HL-60 (cell line): ENCODE measurements around the gene CCM2L.

Experiments
- DNase-seq, 2 experiments: peaks; one replicate each; pipeline ENCODE4 v3.0.0-alpha.2; 2010 to 2020; ENCODE audit warnings: low read depth in 1 of 2, low spot score in 1 of 2
- H3K27ac ChIP-seq: fragments of 250-450 bp; sonication (Bioruptor Pico); replicated peaks from 2 replicates; pipeline ENCODE4 v1.5.1; 2020; ENCODE audit warnings: mild to moderate bottlenecking, moderate library complexity
- H3K27me3 ChIP-seq: fragments of 250-450 bp; sonication (Bioruptor Pico); 2 replicates; pipeline ENCODE4 v1.5.1; 2021; ENCODE audit warnings: mild to moderate bottlenecking, moderate library complexity; ENCODE audit not compliant: insufficient read depth, poor library complexity, severe bottlenecking
- H3K4me3 ChIP-seq: replicated peaks from 2 replicates; pipeline ENCODE4 v1.5.1; 2011; ENCODE audit warnings: mild to moderate bottlenecking, control low read depth, low read length; ENCODE audit not compliant: insufficient read depth
- CTCF ChIP-seq: IDR thresholded peaks from one replicate; pipeline ENCODE4 v1.5.1; 2011; ENCODE audit warnings: low read length, control low read depth, inconsistent platforms; ENCODE audit not compliant: insufficient read depth
- GABPA ChIP-seq: IDR thresholded peaks from 2 replicates; pipeline ENCODE4 v1.6.1; 2012; ENCODE audit warnings: low read depth
- POLR2AphosphoS5 ChIP-seq: IDR thresholded peaks from 2 replicates; pipeline ENCODE4 v1.6.1; 2012; ENCODE audit warnings: low read depth
- SPI1 ChIP-seq: IDR thresholded peaks from 2 replicates; pipeline ENCODE4 v1.6.1; 2012; ENCODE audit warnings: low read depth, mild to moderate bottlenecking, borderline replicate concordance
- TF ChIP-seq, protein P1 (sequence below): IDR thresholded peaks from 2 replicates; pipeline ENCODE4 v1.6.1; 2012; ENCODE audit warnings: low read depth; ENCODE audit not compliant: insufficient replicate concordance

Gene CCM2L

DNA sequence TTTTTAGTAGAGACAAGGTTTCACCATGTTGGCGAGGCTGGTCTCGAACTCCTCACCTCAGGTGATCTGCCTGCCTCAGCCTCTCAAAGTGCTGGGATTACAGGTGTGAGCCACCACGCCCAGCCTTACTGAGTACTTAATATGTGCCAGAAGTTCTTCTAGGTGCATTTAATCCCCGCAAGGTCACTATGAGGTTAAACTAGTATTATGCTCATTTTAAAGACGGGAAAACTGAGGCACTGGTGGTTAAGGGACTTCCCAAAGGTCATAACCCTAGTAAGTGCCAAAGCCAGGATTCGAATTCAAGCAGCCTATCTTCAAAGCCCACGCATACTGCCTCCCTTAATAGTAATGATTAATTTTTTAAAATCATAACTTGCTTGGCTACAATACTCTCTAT is 674 bp upstream of the CCM2L start:
- Histone ChIP-seq H3K27ac (no peak overlapping the region), H3K4me3 (no peak overlapping the region), H3K27me3 (peaks cover 5% of the 10 kb centered on the region)
- no peak for DNase-seq
- TF ChIP-seq, protein P1, sequence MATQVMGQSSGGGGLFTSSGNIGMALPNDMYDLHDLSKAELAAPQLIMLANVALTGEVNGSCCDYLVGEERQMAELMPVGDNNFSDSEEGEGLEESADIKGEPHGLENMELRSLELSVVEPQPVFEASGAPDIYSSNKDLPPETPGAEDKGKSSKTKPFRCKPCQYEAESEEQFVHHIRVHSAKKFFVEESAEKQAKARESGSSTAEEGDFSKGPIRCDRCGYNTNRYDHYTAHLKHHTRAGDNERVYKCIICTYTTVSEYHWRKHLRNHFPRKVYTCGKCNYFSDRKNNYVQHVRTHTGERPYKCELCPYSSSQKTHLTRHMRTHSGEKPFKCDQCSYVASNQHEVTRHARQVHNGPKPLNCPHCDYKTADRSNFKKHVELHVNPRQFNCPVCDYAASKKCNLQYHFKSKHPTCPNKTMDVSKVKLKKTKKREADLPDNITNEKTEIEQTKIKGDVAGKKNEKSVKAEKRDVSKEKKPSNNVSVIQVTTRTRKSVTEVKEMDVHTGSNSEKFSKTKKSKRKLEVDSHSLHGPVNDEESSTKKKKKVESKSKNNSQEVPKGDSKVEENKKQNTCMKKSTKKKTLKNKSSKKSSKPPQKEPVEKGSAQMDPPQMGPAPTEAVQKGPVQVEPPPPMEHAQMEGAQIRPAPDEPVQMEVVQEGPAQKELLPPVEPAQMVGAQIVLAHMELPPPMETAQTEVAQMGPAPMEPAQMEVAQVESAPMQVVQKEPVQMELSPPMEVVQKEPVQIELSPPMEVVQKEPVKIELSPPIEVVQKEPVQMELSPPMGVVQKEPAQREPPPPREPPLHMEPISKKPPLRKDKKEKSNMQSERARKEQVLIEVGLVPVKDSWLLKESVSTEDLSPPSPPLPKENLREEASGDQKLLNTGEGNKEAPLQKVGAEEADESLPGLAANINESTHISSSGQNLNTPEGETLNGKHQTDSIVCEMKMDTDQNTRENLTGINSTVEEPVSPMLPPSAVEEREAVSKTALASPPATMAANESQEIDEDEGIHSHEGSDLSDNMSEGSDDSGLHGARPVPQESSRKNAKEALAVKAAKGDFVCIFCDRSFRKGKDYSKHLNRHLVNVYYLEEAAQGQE, result no peak
- TF ChIP-seq SPI1, result no peak
- TF ChIP-seq POLR2AphosphoS5, result no peak
- TF ChIP-seq GABPA, result no peak

DNA sequence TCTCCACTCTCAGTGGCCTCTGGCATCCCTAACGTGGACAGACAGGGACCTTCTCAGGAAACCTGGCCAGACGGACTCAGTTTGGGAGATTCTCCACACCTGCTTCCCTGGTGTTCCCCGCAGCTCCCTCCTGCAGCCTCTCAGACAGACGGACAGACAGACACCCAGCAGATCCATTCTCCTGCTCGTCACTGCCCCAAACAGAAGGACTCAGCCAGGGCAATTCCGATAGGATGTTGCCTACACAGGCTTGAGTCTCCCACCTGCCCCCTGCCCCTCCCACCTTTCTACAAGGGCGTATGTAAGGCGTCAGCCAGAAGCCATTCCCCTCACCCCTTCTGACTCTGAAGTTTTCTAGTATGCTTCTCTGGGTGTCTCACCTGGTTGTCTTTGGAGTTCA is 428 bp downstream of the CCM2L start:
- peaks cover 7% of the 10 kb centered on the region for H3K27me3 ChIP-seq
- H3K4me3 ChIP-seq, result no peak overlapping the region
- no peak for DNase-seq
- H3K27ac ChIP-seq, result no peak overlapping the region
- TF ChIP-seq POLR2AphosphoS5 (no peak), SPI1 (no peak), CTCF (no peak), GABPA (no peak)
- TF ChIP-seq, protein P1, result no peak

DNA sequence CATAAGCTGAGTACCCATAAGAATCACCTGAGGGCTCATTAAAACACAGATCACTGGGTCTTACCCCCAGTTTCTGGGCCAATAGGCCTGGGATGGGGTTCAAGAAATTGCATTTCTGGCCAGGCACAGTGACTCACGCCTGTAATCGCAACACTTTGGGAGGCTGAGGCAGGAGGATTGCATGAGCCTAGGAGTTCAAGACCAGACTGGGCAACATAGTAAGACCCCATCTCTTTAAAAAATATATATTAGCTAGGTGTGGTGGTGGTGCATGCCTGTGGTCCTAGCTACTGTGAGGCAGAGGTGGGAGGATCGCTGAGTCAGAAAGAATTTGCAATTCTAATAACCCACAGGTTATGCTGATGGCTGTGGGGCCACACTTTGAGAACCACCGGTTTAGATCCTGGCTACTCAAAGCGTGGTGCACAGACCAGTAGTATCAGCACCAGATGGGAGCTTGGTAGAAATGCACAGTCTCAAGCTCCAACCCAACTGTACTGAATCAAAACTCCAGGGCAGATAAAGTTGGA is 2.0 kb downstream of the CCM2L start:
- Histone ChIP-seq H3K27ac (no peak overlapping the region), H3K27me3 (peaks cover 19% of the 10 kb centered on the region), H3K4me3 (no peak overlapping the region)
- TF ChIP-seq GABPA (no peak), POLR2AphosphoS5 (no peak), CTCF (no peak), SPI1 (no peak)
- TF ChIP-seq, protein P1, result no peak
- DNase-seq, result no peak

DNA sequence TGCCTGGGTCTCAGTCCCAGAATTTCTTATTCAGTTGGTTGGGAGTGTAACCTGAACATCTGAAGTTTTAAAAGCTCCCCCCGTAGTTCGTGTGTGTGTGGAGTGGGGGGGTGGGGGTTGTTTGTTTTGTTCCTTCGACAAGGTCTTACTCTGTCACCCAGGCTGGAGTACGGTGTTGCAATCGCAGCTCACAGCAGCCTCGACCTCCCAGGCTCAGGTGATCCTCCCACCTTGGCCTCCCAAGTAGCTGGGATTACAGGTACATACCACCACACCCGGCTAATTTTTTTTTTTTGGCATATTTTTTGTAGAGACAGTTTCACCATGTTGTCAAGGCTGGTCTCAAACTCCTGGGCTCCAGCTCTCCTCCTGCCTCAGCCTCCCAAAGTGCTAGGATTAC is 3.1 kb downstream of the CCM2L start:
- TF ChIP-seq, protein P1, result no peak
- Histone ChIP-seq H3K27me3 (peaks cover 27% of the 10 kb centered on the region), H3K4me3 (no peak overlapping the region), H3K27ac (no peak overlapping the region)
- no peak for DNase-seq
